ENCODE results near the gene DDX5.
"Not testable (repeated sequence)": the region's sequence is repeated elsewhere in the genome, so short reads cannot be mapped to it uniquely, and the experiment has no call there.

Gene DDX5

GRCh38 chr17:64508683-64509082, 2.6 kb upstream of the DDX5 start:
- no peak for DNase-seq (ENCODE audit: low read depth, low spot score)

GRCh38 chr17:64507413-64507782, 1.3 kb upstream of the DDX5 start:
- peak; percentile 24 for DNase-seq (ENCODE audit: low read depth, low spot score)

GRCh38 chr17:64506576-64507412, 705 bp upstream of the DDX5 start, which contains the start of gene CEP95:
Gene CEP95 (plus strand): TSS chr17:64506977. CDS start chr17:64507098, 121 bp downstream.
- peak; percentile 93 for DNase-seq (ENCODE audit: low read depth, low spot score)

- DNase-seq (ENCODE audit: low read depth, low spot score), result peak; percentile 53
Observed at GRCh38 chr17:64505340-64506200, 519 bp downstream of the DDX5 start.

GRCh38 chr17:64504769-64505339, 1.2 kb downstream of the DDX5 start:
- no peak for DNase-seq (ENCODE audit: low read depth, low spot score)

- no peak for DNase-seq (ENCODE audit: low read depth, low spot score)
Observed at GRCh38 chr17:64503821-64504768, 2.0 kb downstream of the DDX5 start.

- DNase-seq (ENCODE audit: low read depth, low spot score), result no peak
Observed at GRCh38 chr17:64503341-64503740, 2.7 kb downstream of the DDX5 start.

- DNase-seq (ENCODE audit: low read depth, low spot score), result no peak
Observed at GRCh38 chr17:64502809-64503208, 3.3 kb downstream of the DDX5 start.

GRCh38 chr17:64502021-64502420, 4.1 kb downstream of the DDX5 start:
- no peak for DNase-seq (ENCODE audit: low read depth, low spot score)

GRCh38 chr17:64500862-64501765, 5.0 kb downstream of the DDX5 start:
- DNase-seq (ENCODE audit: low read depth, low spot score), result no peak

- DNase-seq (ENCODE audit: low read depth, low spot score), result no peak
Observed at GRCh38 chr17:64500487-64500859, 5.6 kb downstream of the DDX5 start.

GRCh38 chr17:64499805-64500486, 6.1 kb downstream of the DDX5 start:
- no peak for DNase-seq (ENCODE audit: low read depth, low spot score)

GRCh38 chr17:64498308-64499203, 7.5 kb downstream of the DDX5 start:
- DNase-seq (ENCODE audit: low read depth, low spot score), result no peak

- DNase-seq (ENCODE audit: low read depth, low spot score), result no peak
Observed at GRCh38 chr17:64497565-64498035, 8.5 kb downstream of the DDX5 start.

- peak; percentile 77 for DNase-seq (ENCODE audit: low read depth, low spot score)
Observed at GRCh38 chr17:64496786-64497564, 9.1 kb downstream of the DDX5 start, which contains the start of gene POLG2. Gene POLG2 (minus strand): TSS chr17:64497054. CDS start chr17:64496968, 86 bp downstream.

GRCh38 chr17:64496348-64496785, 9.7 kb downstream of the DDX5 start:
- DNase-seq (ENCODE audit: low read depth, low spot score), result no peak

GRCh38 chr17:64495300-64495699, 10.8 kb downstream of the DDX5 start:
- not testable (repeated sequence) for DNase-seq (ENCODE audit: low read depth, low spot score)

Data from brain pericyte (primary cell).